GM19395 (cell line): ENCODE measurements around the gene TIMP2.
"Not testable (repeated sequence)": the region's sequence is repeated elsewhere in the genome, so short reads cannot be mapped to it uniquely, and the experiment has no call there.

Experiments
- ATAC-seq: cut with Tn5 transposase; IDR thresholded peaks from one replicate; pipeline ENCODE4 v1.9.1; 2021; ENCODE audit warnings: mild to moderate bottlenecking, moderate library complexity; ENCODE audit not compliant: unreplicated experiment

The TIMP2 gene

DNA sequence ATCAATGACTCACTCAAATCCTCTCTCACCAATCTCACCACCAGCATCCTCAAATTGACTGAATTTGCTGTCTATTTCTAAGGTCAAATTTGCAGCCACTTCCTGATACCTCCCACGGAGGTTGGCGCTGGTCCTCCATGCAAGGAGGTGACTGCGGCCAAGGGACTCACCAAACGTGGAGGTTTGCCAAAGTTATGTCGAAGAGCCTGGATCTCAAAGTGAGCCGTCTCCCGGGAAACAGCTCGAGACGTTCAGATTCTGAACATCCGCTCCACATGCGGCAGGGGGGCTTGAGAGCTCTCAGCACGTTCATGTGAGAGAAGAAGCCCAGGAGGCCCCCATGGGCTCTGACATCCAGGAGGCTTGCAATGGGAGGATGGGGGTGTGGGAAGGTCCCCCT is 31.9 kb upstream of the TIMP2 start:
- ATAC-seq, result no peak

DNA sequence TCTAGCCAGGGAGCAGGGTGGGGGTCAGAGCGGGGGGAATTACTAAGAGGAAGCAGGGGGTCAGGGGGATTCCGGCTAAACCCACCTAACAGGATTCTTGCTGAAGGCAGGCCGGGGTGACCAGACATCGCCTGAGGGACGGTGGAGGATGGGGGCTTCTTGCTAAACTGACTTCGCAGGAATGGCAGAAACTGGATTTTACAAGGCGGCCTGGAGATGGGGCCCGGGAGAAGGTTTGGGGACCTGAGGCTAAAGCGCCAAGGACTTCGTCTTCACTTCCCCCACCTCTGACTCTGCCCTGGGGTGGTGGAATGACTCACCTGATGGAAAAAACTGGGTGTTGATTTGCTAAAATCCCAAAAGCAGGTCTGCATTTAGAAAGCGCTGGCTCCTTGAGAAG is 31.1 kb upstream of the TIMP2 start:
- no peak for ATAC-seq

DNA sequence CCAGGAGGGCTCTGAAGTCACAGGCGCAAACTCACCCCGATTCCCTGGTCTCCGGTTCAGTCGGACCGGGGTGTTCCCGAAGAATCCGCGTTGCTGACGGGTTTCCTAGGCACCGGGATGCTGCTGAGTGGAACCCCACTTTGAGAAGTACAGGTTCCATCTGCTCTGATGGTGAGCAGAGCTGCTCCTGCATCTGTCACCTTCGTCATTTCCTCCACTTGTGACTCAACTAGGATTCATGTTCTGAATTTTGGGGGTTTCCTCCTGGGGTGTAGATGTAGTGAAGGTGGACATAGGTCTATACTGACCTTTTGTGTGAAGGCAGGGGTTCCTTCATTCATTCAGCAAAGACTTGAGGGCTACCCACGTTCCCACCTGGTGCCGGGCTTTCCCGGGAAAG is 29.5 kb upstream of the TIMP2 start:
- no peak for ATAC-seq

DNA sequence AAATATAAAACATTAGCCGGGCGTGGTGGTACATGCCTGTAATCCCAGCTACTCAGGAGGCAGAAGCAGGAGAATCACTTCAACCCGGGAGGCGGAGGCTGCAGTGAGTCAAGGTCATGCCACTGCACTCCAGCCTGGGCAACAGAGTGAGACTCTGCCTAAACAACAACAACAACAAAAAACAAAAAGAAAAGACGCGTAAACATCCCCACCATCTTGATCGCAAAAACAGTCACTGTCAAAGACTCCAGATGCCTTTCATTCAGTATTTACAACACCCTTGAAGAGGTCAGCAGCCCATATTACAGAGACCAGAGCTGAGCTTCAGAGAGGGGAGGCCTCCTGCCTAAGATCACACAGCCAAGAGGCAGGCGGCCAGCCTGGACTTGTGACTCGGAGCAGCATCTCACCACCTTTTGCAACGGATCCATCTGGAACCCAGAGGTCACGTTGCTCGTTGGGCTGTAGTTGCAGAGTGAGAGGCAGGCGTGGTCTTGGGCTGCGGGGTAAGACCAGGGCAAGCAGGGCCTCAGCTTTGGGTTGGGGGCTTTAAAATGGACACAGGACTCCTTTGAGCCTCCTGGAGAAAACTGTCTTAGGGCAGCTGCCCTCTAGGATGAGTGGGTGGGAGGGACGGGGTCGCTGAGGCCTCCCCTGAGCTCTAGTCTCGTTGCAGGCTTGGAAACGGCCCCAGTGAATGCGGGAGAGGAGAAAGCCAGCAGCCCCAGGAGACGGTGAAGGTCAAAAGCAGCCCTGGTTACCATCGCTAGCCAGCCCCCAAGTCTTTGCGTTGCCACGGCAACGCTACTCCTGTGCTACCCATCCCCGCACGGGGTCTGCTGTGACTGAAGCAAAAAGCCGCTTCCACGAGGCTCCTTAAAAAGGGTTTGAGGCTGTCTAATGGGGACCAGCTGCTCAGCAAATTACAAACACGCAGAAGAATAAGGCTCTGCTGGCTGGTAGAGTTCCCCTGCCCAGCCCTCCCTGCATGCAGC is 28.5 kb upstream of the TIMP2 start:
- no peak for ATAC-seq

DNA sequence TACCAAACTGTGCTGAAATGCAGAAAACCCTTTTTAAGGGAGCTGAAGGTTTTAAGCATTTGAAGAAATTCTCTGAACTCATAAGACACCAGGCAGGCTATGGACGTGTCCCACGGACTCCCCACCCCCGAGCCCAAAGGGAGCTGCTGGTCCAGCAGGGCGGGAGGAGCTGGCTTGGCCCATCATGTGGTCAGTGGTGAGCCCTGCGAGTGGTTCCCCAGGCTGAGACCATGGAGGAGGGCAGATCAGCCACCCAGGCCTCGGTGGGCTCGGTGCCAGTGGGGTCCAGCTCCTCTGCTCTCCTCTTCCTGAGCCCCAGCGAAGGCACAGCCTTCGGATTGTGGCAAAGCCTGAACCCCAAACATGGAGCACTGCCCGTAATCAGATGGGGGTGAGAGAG is 27.5 kb upstream of the TIMP2 start:
- no peak for ATAC-seq

DNA sequence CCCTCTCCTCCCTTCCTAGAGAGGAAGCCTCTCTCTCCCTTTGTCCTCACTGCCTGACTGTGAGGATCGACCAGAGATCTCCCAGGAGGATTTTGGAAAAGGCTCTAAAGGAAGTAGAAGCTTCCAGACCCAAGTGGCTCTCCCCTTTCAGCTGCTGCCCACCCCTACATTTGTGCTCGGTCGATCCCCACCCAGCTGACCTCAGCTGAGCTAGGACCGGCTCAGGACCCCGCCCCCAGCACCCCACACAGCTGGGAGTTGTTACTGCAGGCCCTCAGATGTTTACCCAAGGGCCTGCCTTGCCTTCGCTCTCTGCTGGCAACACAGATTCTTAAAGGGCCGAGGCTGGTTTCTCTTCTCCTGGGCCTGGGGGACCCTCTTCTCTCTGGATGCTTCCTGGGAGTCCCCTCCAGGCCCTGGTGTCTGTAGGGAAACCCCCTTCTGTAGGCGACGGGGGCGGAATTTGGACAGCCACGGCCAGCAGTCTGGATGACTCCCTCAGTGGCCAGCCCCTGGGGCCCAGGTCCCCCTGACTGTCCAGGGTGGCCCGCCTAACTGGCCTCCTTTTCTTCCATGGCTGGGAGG is 26.9 kb upstream of the TIMP2 start:
- ATAC-seq, result no peak

DNA sequence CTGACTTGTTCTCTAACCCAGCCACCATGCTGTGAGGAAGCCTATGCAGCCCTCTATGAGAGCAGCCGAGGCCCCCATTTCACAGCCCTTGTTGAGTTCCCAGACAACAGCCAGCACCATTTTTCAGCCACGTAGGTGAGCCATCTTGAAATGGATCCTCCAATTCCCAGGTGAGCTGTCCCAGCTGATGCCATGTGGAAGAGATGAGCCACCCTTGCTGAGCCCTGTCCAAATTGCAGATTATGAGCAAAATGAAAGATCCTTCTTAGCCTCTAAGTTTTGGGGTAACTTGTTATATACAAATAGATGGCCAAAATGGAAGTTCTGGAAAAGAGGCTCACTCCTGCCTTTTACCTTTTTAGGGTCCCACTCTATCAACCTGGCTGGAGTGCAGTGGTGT is 25.7 kb upstream of the TIMP2 start:
- no peak for ATAC-seq

DNA sequence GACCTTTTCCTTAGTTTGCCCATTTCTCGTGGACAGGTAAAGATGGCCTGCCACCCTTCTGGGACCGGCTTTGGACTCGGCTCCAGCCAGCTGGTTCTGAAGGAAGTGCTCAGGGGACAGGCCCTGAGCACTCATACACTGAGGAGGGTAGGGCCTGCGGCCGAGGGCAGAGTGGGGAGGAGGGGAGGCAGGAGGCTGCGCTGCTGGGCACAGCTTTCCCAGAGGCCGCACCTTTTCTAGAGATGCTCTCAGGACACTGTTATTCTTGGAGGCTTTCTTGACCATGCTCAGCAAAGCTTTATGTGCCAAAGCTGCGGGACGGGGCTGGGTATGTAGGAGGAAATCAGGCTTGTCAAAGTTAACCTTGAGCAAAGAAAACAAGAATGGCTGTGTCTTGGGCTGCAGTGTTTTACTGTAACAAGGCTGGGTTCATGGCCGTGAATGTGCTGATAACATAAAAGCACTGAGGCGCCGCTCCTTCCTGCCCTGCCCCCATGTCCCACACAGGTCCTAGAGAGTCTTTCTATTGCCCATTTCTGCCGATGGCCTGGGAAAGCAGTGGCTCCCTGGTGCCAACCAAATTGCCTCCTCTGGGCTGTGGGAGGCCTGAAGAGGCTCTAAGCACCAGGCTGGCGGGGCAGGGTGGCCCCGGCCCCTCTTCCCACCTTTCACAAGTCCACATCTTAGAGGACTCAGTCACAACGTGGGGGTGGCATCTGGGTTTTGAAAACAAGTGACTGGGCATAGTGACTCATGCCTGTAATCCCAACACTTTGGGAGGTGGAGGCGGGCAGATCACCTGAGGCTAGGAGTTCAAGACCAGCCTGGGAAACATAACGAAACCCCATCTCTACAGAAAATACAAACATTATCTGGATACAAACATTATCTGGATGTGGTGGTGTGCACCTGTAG is 22.3 kb upstream of the TIMP2 start:
- no peak for ATAC-seq

DNA sequence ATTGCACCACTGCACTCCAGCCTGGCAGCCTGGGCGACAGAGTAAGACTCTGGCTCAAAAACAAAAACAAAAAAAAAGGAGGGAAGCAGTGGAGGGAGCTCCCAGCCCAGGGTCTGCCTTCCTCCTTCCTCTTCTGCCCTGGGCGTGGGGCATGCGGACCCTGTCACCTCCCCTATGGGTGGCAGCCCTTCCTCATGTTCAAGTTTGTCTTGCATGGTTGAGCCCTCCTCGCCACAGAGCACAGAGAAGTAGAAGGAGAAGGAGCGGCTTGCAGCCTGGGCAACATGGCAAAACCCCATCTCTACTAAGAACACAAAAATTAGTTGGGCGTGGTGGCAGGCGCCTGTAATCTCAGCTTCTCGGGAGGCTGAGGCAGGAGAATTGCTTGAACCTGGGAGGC is 21.4 kb upstream of the TIMP2 start:
- no peak for ATAC-seq

DNA sequence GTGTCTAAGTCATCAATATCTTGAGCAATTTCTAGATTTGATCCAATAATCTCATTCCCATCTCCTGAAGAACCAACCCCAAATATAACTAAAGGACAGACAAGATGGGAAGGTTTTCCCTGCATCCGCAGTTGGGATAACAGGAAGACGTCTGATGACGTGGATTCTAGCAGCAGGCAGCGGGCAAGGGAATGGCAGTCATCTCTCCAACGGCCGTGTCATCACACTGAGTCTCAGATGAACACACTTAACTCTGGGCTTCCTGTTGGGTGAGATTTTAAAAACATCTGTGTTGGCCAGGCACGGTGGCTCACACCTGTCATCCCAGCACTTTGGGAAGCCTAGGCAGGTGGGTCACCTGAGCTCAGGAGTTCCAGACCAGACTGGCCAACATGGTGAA is 20.9 kb upstream of the TIMP2 start:
- no peak for ATAC-seq

DNA sequence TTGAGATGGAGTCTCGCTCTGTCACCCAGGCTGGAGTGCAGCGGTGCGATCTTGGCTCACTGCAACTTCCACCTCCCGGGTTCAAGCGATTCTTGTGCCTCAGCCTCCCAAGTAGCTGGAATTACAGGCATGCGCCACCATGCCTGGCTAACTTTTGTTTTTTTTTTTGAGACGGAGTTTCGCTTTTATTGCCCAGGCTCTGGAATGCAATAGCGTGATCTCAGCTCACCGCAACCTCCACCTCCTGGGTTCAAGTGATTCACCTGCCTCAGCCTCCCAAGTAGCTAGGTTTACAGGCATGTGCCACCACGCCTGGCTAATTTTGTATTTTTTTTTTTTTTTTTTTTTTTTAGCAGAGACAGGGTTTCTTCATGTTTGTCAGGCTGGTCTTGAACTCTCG is 20.3 kb upstream of the TIMP2 start:
- not testable (repeated sequence) for ATAC-seq

DNA sequence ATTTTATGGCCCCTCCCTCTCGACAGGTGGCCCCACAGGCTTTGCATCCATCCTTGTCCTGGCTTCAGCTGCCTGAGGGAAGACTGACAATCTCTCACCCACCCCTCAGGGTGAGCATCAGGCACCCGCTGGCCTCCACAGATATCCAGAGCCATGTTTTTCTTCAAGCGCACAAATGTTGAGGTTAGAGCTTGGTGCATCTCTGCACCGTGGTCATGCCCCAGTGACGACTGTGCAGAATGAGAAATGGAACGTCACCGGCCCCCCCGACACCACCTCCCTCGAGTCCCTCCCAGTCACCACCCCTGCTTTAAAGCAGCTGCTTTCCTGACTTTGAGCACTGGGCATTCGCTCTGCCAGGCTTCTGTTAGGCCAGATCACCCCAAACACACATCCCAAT is 19.8 kb upstream of the TIMP2 start:
- ATAC-seq, result no peak

DNA sequence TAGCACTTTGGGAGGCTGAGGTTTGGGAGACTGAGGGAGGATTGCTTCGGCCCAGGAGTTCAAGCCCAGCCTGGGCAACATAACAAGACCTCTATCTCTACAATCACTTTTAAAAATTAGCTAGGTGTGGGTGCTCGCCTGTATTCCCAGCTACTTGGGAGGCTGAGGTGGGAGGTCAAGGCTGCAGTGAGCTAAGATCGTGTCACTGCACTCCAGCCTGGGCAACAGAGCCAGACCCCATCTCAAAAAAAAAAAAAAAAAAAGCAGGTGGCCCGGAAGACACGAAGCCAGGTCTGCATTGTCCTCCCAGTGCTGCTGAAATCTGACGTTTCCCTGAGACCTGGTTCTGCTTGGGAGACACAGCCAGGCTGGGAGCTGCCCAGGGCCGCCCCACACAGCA is 18.8 kb upstream of the TIMP2 start:
- no peak for ATAC-seq

DNA sequence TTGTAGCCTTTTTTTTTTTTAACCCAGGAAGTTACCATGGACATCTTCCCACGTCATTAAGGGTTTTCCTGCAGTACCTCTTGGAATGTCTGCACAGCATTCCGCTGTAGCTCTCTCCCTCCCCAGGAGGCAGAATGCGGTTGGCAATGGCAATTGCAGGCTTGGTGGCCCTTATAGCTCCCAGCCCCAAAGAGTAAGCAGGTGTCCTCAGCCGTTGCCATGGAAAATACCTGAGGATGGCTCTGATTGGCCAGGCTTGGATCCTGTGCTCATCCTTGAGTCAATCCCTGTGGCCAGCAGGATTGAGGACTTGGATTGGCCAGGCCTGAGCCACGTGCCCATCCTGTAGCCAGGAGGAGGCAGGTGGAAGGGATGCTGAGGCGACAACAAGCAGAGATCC is 15.5 kb upstream of the TIMP2 start:
- no peak for ATAC-seq

DNA sequence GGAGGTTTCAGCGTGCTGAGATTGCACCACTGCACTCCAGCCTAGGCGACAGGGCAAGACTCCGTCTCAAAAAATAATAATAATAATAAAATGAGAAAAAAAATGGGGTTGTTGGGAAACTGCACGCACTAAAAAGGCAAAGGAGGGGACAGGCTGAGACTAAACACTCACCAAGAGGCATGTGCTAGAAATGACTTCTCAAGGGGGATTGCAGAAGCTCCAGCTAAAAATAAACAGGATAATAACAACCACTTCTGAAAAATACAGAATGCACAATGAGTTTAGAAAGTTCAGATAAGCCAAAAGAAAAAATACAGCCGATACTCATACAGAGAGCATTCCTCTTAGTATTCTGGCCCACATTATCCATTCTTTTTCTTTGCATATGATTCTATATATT is 15.1 kb upstream of the TIMP2 start:
- ATAC-seq, result no peak

DNA sequence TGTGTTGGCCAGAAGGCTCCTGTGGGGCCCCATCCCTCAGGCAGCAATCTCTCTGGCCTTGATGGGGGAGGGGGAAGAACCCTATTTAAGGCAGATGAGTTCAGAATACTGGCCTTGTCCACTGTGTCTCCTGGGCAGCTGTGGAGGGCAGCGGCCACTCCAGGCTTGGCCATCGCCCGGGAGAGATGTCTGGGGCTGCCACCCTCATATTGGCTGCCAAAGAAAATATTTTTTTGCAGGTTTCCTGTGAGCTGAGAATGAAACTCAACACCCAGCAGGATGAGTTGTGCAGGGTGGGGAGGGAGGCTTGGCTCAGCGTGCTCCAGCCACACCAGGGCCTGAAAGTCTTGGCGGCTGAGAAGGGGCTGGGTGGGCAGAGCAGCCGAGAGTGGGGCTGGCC is 14.4 kb upstream of the TIMP2 start:
- ATAC-seq, result no peak

DNA sequence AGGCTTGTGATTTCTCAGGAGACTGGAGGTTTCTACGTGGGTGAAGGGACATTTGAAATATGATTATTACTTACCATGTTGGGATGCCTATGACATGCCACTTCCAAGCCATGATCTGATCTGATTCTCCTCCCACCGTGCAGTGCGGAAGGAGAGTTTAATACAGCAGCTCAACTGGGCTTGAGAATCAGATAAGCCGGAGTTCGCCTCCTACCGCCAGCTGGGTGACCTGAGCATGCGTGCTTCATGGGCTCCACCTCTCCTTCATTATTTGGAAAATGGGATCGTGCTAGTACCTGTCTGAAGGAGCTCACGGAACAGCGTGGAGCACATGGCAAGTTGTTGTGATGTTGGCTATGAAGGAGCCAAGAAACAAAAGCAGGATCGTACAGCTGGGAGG is 12.4 kb upstream of the TIMP2 start:
- ATAC-seq, result no peak

DNA sequence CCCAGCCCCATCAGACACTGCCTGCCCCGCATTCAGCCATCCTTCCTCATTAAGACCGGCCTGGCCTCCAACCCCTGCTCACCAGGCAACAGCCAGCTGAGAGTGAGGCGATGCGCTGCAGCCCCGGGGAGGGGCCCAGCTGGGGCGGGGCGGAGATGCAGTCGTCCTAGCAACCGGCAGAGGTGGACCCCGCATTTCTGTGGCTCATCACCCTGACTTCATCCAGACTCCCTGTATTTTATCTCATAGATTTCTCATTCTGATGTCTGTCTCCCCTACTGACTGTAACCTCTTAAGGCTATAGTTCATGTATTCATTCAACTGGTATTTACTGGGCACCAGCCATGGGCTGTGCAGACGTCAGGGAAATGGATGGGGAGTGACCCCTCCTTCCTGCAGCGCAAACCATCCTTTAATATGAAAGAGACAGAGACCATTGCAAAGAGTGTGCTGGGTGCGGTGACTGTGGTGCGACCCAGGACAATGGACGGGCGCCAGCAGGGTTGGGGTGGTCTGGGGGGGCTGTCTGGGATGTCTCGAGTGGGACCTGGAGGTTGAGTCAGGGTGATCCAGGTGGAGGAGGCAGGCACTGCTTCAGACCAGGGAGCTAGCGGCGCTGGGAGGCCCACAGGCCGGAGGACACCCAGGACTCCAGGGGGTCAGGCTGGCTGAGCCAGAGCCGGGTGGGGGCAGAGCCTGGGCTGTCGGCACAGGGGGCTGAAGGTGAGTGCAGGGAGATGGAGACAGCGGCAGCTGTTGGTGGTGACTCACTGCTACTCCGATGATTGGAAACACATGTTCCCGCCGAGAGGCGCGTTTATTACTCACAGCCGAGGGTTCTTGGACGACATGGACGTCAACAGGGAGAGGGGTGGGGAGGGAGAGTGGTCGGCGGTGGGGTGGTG is 10.5 kb upstream of the TIMP2 start:
- no peak for ATAC-seq

DNA sequence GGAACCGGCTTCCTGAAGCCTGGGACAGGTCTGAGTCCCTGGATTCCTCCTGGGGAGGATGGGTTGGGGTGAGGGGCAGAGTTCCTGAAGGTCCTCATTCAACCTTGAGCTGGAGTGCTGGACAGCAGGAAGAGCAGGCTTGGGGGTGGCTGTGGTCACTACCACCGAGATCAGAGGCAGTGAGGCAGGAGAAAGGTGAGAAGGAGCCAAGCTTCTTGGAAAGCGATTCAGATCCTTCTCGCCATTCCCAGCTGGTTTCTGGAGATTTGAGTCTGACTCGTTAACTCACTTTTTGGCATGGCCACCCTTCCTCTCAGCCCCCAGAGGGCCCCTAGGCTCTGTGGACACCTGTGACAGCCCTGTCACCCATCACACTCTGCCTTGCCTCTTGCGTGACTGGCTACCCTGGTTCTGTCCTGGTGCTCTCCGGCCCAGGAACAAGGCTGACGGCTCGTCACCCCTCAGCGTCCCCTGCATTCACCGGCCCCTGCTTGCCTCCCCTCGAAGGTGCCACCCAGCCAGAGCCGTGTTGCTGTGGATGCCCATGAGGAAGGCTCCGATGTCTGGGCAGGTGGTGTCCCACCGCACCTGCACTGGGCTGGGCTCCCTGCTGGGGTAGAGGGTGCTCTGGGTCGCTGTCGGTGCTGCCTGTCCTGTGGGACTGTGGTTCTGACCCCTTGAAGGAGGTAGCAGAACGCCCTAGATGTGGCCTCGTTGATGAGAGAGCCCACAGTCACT is 9.7 kb upstream of the TIMP2 start:
- no peak for ATAC-seq
